Measurements from ENCODE around the gene RCOR3. TPM values are rescaled to one million over a fixed set of nuclear protein-coding genes. Genes with fewer than 3 reads are reported as not detected.

Gene RCOR3
- total and polyA plus RNA-seq, 10 of the 15 experiments (the other 5 are each of a cell fraction or from before 2014, with no cell fraction given): 8.0 to 55.0 (median 25.1) TPM

- no peak overlapping the region for H3K27ac ChIP-seq (ENCODE audit: control insufficient read depth, insufficient read depth)
- no peak for FAIRE-seq
- H3K4me3 ChIP-seq: no peak overlapping the region
- H3K4me1 ChIP-seq (ENCODE audit: control insufficient read depth, insufficient read depth, low read length): peaks cover 4% of the 10 kb centered on the region
- intact Hi-C loops (cut with micrococcal nuclease; ENCODE audit: unreplicated experiment): loop anchor here (1.0 kb wide), 1 partner anchor 30 kb away; no protein-coding TSS in a partner anchor
- ChIA-PET CTCF (interaction anchor here (0.8 to 3.6 kb wide), 4 partner anchors 13 to 30 kb away, joined by 3 to 22 read pairs (median 4); no protein-coding TSS in a partner anchor), POLR2A (no interaction called here), SMC1A (ENCODE audit: uncharacterized antibody, unreplicated experiment) (interaction anchor here (0.7 to 1.9 kb wide), 3 partner anchors 24 to 30 kb away, joined by 3 to 6 read pairs (median 3); no protein-coding TSS in a partner anchor), RAD21 (ENCODE audit: unreplicated experiment) (no interaction called here)
- peaks cover 16 to 20% of the 10 kb centered on the region in 2 experiments for H3K36me3 ChIP-seq (ENCODE audit: control insufficient read depth in 2 of 2, insufficient read depth in 2 of 2, low read length in 1 of 2)
- 0% methylated on average over 1 of the region's 1 CpG for WGBS (ENCODE audit: insufficient coverage, insufficient replicate concordance, low lambda C conversion rate, missing lambda C conversion rate)
- no peak for DNase-seq (ENCODE audit: low read depth, low spot score)
- no TSS peak for BruUV-seq (replicated peaks)
- no peak overlapping the region for H3K9ac ChIP-seq (ENCODE audit: control insufficient read depth, insufficient read depth, low read length)
- peaks cover 6% of the 10 kb centered on the region for H3K79me2 ChIP-seq (ENCODE audit: control insufficient read depth, insufficient read depth, low read length)
- TF ChIP-seq HDAC6 (IDR thresholded peaks at IDR 0.05; ENCODE audit: unreplicated experiment) (no peak), BRCA1 (IDR thresholded peaks at IDR 0.05; ENCODE audit: low read depth, low read length) (no peak), KDM1A (IDR thresholded peaks at IDR 0.05; ENCODE audit: borderline replicate concordance) (no peak), RAD21 (IDR thresholded peaks at IDR 0.05; ENCODE audit: insufficient read depth, low read depth, low read length) (no peak), TARDBP (IDR thresholded peaks at IDR 0.05; ENCODE audit: borderline replicate concordance) (no peak), GATAD2B (conservative IDR thresholded peaks at IDR 0.05; ENCODE audit: low read depth) (no peak), SMARCA5 (IDR thresholded peaks at IDR 0.05) (no peak), ATF7 (IDR thresholded peaks at IDR 0.05; ENCODE audit: low read depth) (no peak), ZNF207 (IDR thresholded peaks at IDR 0.05; ENCODE audit: borderline replicate concordance) (no peak), PBX3 (IDR thresholded peaks at IDR 0.05; ENCODE audit: insufficient replicate concordance, low read depth, low read length) (no peak), ATF2 (IDR thresholded peaks at IDR 0.05; ENCODE audit: low read length) (no peak)
- in situ Hi-C loops (cut with MboI): no loop called here
- no peak overlapping the region for H3K4me2 ChIP-seq (ENCODE audit: control insufficient read depth, insufficient read depth)
- H3K9me3 ChIP-seq (replicated peaks; ENCODE audit: control insufficient read depth, insufficient read depth, low read length): peaks cover 8% of the 10 kb centered on the region; the same call in 2 of the 3 replicates
- peaks cover 2% of the 10 kb centered on the region; the same call in 1 of the 2 replicates for H4K20me1 ChIP-seq (ENCODE audit: control insufficient read depth, insufficient read depth)
- no peak overlapping the region for H2AFZ ChIP-seq (ENCODE audit: control insufficient read depth, low read depth, low read length)
- H3K27me3 ChIP-seq (replicated peaks in 1 of 2; ENCODE audit: control insufficient read depth in 2 of 2, insufficient read depth in 2 of 2, low read length in 1 of 2): no peaks in the 10 kb centered on the region
- ATAC-seq: peak; percentile 13; the same call in 2 of the 3 replicates
Observed at GRCh38 chr1:211353562-211354212, 94.5 kb downstream of the RCOR3 start.

All from GM12878 (cell line).